Stimulated activated CD8-positive, alpha-beta memory T cell treated with anti-CD3 and anti-CD28 coated beads, Interleukin-15, amount 100 ng/mL, for 1 hour (primary cell): ENCODE results near the gene VSIR.

ENCODE experiments used
- DNase-seq: peaks from one replicate; pipeline ENCODE4 v3.0.0-alpha.2; 2020; ENCODE audit warnings: low read depth

VSIR gene

DNA sequence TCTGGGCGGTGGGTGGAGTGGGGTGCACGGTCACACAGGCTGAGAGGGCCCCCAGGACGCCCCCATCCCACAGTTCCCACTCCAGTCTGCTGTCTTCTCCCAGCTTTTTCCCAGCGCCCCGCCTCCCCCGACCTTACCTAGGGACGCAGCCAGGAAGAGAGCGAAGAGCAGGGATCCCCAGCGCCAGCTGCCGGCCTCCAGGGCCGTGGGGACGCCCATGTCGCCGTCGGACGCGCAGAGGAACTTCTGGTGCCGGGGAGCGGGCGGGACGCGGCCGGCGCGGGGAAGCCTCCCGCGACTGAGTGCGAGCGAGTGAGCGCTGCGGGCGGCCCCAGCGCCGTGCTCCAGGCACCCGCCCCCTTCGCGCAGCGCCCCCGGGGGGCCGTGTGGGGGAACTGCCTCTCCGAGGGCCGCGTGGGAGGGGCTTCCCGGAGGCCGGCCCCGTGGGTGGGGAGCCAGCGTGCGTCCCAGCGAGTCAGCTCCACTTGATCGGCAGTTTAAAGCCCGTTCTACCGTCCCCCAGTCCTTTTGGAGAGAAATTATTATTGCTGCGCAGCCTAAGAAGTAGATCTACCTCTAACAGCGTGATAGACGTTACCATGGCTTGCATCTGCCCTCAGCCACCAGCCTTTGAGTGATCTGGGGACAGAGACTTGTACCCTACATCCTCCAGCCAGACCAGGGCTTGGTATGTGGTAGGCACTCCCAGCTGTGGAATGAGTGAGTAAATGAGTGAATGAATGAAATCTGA lies at the start of gene VSIR:
Gene VSIR (minus strand): TSS at position 300 of the 751 bp plus-strand sequence. CDS start 81 bp downstream, at position 219.
- peak; percentile 83 for DNase-seq

- DNase-seq = no peak
Measured at GRCh38 chr10:71821909-71822763, 48.8 kb upstream of the VSIR start.

GRCh38 chr10:71820966-71821365 lies 47.6 kb upstream of the VSIR start:
- DNase-seq = no peak

DNA sequence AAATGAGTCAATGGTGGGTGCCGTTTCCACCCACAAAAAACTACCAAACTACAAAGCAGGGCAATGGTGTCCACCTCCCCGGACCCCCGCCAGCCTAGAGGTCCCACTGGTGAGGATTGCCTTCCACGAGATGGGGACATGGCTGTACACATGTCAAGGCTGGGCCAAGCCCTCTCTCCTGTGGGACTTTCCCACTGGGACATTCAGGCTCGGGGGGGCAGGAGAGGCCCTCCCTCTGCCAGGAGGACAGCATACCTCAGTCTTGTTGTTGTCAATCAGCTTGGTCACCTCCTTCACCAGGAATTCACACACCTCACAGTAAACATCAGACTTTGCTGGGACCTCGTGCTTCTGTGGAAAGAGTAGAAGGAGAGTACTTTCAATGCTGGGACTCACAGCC lies 46.7 kb upstream of the VSIR start:
- DNase-seq = no peak

GRCh38 chr10:71819441-71819861 lies 46.1 kb upstream of the VSIR start:
- DNase-seq = no peak

GRCh38 chr10:71818674-71819260 lies 45.4 kb upstream of the VSIR start:
- DNase-seq = no peak

DNA sequence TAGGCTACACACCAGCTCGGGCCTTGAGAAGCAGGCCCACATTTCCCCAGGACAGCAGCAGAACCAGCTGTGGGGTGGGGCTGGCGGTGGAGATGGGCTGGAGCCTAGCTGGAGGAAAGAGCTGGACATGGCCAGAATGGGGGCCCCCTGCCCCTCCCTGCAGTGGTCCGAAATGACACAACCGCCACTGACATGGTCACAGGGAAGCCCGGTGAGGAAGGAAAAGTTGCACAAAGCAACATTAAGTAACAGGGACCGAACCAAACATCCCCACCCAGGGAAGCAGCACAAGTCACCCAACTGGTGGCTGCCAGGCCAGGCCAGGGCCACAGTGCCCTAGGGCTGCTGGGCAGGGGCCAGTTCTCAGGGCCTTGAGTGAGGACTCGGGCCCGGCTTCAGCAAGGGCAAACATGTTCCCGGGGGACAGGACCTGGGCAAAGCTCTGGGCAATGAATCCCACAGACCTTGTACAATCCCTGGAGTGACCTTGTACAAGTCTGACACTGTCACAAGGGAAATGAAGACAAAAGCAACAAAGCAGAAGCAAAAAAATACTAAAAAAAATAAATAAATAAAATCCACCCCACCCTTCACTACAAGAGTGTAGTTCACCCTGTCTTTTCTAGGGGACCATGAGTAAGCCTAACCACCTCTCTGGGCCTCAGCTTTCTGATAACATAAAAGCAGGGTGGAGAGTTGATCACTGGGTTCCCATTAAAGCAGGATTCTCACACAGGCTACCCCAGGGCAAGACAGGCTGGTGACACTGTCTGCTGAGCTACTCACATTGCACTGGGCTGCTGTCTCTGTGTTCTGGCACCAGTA lies 44.7 kb upstream of the VSIR start:
- no peak for DNase-seq

GRCh38 chr10:71816936-71817618 lies 43.8 kb upstream of the VSIR start:
- no peak for DNase-seq

GRCh38 chr10:71816421-71816851 lies 43.1 kb upstream of the VSIR start:
- no peak for DNase-seq

- DNase-seq = no peak
Measured at GRCh38 chr10:71815515-71816130, 42.3 kb upstream of the VSIR start.

DNA sequence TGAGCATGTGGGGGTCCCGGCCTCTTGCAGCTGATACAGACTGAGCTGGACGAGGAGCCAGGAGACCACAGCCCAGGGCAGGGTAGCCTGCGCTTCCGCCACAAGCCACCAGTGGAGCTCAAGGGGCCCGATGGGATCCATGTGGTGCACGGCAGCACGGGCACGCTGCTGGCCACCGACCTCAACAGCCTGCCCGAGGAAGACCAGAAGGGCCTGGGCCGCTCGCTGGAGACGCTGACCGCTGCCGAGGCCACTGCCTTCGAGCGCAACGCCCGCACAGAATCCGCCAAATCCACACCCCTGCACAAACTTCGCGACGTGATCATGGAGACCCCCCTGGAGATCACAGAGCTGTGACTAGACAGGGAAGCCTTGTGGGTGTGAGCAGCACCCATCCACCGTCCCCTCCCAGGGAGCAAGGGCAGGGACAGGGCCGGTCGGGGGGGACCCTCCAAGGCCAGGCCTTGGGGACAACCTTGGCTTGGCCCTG lies 41.6 kb upstream of the VSIR start:
- no peak for DNase-seq

DNA sequence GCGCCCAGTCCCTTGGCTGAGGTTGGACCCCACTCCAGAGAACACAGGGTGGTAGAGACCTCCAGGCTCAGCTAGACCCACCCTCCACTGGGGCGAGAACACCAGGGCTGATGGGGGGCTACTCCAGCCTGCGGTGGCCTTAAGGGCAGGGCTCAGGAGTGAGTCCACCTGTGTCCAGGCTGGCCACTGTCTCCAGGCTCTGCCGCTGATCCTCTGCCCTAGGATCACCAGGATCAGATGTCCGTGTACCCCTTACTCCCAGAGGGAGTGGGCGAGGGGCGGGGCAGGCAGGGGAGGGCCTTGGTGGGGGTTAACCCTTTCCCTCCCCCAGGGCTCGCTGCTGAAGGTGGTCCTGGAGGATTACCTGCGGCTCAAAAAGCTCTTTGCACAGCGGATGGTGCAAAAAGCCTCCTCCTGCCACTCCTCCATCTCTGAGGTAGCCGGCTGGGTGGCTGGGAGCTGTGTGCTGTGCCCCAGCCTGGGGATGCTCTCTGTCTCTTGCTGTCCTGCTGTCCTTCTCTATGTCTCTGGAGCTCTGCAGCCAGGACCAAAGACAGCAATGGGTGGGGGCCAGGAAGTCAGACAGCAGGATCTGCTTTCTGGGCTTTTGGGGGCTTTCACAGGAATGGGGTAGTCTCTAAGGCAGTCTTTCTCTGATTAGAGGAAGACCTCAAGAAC lies 39.7 kb upstream of the VSIR start:
- DNase-seq = no peak

GRCh38 chr10:71812016-71812912 lies 38.9 kb upstream of the VSIR start:
- peak; percentile 59 for DNase-seq

GRCh38 chr10:71811351-71811750 lies 38.0 kb upstream of the VSIR start:
- no peak for DNase-seq

GRCh38 chr10:71810048-71810750 lies 36.9 kb upstream of the VSIR start:
- DNase-seq = no peak

DNA sequence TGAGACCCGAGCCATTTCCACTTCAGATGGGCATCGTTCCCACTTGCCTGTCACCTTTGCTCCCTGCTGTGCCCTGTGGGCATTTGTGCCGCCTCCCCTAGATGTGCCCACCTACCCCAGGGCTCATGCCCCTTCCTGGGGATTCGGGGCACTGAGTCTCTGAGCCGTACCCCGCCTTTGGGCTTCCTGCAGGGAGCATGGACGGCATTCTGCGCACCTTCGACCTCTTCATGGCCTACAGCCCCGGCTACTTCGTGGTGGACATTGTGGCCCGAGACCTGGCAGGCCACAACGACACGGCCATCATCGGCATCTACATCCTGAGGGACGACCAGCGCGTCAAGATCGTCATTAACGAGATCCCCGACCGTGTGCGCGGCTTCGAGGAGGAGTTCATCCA lies 36.3 kb upstream of the VSIR start:
- no peak for DNase-seq

GRCh38 chr10:71807557-71808510 lies 34.5 kb upstream of the VSIR start:
- DNase-seq = no peak
